ENCODE results near the gene MAP7D2.

Gene MAP7D2

GRCh38 chrX:20037186-20037585 is 79.5 kb downstream of the MAP7D2 start:
- DNase-seq = peak; percentile 3 to 25

DNA sequence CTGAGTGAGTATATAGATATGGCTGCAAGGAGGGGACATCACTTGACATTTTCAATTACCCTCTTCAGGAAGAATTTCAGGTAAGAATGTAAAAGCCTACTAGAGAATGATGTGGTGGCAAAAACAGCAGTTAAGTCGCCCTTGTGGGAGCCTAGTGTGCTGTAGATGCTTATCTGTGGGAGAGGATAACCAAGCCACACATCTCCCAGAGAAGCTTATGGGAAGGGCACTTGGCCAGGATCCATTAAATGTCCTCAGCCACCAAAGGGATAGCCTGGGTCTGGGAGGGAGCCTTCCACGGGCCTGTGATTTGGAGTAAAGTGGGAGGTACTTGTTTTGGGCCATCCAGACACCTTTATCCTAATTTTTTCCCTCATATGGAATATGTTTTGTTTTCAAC is 84.5 kb downstream of the MAP7D2 start:
- no peak for DNase-seq

DNA sequence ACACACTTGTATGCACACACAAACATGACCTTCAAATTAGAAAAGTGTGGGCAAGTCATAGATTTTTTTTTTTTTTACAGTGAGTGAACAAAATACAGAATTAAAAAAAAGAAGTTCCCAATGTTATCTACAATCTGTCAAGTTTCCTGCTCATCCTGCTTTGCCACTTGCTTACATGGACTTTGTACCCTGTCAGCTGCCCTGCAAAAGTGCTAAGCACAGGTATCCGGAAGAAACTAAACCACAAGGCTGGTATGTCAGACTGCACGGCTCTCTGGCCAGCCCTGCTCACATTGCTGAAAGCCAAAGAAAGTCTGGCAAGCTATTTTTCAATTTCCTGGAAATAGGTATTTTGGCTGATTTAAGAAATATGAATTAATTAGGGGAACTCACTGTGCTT is 87.0 kb downstream of the MAP7D2 start:
- DNase-seq = no peak

DNA sequence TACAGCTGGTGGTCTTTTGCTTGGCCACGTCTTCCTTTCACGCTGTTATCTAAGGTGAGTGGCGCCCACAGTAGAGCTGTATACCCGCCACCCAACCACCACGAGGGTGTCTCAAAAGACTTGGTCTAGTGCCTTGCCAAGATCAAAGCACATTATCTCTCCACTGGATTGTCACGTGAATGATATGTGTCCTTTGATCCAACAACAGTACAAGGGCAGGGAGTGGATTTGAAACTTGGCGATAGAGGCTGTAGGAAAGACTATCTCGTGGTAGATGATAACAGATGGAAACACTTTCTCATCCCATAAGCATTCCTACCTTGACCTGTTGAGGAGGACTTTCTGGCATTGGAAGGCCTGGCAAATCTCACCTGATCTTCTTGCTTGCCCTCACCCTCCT is 88.1 kb downstream of the MAP7D2 start:
- DNase-seq = no peak

DNA sequence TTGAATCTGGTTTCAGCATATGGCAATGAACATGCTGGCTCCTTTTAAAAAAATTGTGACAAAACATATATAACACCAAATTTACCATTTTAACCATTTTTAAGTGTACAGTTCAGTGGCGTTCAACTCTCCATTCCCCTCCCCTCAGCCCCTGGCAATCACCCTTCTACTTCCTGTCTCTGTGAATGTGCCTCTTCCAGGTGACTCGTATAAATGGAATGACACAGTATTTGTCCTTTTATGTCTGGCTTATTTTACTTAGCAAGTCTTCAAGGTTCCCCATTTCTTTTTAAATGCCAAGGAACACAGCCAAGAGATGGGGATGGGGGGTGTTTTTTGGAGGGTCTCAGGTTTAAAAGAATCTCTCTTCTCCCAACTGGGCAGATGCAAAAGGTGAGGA is 90.4 kb downstream of the MAP7D2 start:
- DNase-seq = no peak

- no peak for DNase-seq
Measured at GRCh38 chrX:20019672-20020365, 96.9 kb downstream of the MAP7D2 start.

DNA sequence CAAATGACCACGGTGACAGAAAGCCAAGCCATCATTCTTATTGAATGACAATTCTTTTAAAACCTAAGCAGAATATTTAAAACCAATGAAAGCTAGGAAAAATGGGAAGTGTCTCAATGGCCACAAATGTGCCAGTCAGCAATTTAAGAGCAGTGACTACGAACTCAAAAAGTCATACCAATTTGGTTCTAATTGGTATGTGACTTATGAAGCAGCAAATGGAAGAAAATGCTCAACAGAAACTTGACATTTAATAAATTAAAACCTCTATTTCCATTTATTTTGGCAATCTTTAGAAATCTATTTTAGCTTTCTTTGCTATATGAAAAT is 100.1 kb downstream of the MAP7D2 start:
- DNase-seq = no peak

- DNase-seq = no peak
Measured at GRCh38 chrX:20015945-20016615, 100.6 kb downstream of the MAP7D2 start.

GRCh38 chrX:20015422-20015821 is 101.3 kb downstream of the MAP7D2 start:
- DNase-seq = no peak

GRCh38 chrX:20011608-20012007 is 105.1 kb downstream of the MAP7D2 start:
- no peak for DNase-seq

DNA sequence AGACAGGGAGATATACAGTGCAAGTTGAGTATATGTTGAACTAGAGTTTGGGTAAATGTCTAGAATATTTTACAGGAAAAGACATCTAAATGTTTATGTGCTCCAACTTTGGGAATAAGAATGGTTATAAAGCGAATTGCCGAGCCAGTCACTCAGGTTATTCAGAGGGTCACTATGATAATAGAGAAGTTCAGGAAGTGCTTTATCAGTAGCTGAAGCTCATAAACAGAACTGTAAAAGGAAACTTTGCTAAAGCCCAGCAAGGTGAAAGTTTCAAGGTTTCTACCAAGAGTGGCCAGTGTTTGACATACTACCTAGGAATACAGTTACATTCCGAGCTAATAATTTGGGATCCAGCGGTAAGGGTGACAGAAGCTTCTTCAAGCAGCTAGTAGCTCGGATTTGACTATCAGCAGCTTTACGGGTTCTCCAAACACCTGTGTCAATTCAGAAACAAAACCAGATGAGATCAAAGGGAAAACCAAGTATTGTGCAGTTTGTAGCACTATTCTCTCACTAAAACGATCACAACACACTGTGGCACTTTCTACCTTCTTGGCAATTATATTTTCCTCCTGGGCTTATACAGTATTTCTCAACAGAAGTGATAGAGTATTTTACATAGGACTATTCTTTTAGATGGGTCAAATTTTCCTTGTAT is 108.6 kb downstream of the MAP7D2 start:
- DNase-seq = no peak

DNA sequence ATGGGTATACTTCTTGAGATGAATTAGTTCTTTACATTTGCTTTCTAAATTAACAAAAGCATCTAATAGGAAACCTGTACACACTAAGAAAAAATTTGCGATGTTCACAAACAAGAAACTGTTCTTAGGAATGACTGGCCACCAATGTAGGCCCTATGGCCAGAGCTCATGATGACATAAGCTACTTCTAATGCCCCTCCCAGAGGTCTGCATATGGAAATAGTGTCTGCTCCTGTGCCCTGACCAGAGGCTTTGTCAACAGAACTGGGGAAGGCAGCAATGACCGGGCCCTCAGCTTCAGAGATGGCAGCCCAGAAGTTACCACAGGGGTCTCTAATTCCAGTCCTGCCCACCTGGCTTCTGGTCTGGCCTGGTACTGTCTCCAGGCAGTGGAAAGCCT is 110.8 kb downstream of the MAP7D2 start:
- DNase-seq = no peak

- no peak for DNase-seq
Measured at GRCh38 chrX:20001588-20001987, 115.1 kb downstream of the MAP7D2 start.

DNA sequence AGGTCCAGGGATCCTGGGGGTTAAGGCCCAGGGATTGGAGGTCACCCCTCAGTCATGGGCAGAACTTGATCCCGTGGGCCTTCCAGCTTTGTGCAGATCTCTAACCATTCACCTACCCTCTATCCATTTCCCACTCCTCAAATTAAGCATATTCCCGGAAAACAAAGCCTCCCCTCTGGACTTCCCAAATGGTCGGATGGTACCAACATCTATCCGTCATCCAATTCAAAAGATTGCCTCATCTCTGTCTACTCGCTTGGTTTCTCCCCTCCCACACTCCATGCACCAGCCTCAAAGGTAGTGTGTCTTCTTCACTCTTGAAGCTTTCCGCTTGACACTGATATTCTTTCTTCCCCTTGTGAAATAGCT is 125.4 kb downstream of the MAP7D2 start:
- DNase-seq = peak in 1 of 2 donors; percentile 38

DNA sequence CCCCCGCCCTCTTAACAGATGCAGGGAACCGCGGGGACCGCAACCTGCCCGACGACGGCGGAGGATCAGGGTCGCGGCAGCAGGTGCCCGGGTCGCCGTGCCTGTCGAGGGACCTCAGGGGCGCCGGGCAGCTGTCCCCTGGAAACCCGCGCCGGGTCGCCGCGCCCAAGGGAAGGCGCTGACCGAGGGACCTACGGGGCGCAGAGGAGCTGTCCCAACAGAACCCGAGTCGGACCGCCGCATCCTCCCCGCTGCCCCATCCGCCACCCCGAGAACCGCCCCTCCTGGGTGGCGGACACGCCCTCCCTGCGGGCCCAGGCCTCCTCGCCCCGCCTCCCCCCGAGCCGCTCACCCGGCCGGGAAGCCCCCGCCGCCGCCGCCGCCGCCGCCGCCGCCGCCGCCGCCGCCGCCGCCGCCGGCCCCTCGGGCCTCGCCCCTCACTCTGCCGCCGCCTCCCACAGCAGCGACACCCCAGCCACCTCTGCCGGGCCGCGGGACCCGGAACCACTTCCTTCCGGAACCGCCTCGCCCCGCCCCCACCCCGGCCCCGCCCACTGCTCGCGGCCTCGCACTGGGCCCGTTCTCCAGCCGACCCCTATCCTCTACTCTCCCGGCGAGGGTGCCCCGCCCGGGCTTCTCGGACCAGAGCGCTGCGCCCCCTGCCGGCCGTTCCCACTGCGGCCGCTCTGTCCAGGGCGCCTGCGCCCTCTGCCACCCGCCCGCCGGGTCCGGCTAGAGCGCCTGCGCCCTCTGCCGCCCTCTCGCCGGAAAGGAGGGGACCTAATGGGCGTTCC is 126.0 kb downstream of the MAP7D2 start, which contains the start of gene BCLAF3:
BCLAF3 (minus strand) TSS at position 506 of the 794 bp plus-strand sequence. CDS start 20,797 bp downstream, outside the sequence.
- peak; percentile 79 to 91 for DNase-seq

DNA sequence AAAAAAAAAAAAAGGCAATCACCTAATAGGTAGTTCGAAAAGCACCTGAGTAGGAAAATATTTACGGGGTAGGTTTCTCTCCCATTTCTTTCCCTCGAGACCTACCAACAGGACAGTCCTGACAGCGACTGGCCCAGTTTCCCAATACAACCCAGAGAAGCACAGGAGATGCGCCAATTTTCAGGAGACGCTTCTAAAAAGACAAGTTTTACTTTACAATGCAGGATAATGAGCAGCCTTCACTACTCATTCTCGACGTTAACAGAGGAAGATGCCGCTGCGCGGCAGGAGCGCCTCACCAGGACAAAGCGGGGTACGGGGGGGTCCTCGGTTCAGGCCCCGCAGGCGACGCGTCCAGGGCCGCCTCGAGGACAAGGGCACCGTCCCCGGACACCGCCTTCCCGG is 126.6 kb downstream of the MAP7D2 start:
- DNase-seq = no peak

DNA sequence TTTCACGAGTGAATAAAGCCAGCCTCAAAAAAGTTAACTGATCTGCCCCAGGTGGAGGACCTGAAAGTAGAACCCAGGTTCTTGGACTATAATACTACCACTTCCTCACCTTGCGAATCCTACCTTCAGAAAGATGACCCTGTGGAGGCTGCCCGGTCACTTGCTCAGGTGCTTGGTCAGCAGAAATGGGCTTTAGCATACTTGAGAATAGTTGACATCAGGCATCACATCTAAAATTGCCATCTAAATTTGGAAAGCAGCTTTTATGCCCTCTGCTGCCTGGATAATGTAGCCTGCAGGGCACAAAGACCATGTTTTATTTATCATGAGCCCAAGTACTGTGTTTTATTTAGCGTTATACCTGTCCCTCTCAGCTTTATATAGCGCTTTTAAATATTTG is 128.9 kb downstream of the MAP7D2 start:
- no peak for DNase-seq

- no peak for DNase-seq
Measured at GRCh38 chrX:19986531-19986930, 130.2 kb downstream of the MAP7D2 start.

GRCh38 chrX:19981947-19982346 is 134.8 kb downstream of the MAP7D2 start:
- DNase-seq = no peak

DNA sequence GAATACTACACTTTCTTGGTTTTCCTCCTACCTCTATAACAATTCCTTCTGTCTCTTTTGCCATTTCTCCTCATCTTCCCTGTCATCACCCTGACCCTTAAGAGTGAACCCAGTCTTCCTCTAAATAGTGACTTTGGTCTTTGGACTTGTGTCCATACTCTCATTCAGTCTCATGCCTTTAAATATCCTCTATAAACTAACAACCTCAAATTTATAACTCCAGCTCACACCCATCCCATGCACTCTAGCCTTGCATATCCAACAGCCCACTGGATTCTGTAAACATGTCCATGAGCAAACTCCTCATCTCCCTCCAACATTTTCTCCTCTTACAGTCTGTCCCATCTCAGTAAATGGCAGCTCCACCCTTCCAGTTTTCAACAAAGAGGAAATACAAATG is 140.9 kb downstream of the MAP7D2 start:
- DNase-seq = no peak

DNA sequence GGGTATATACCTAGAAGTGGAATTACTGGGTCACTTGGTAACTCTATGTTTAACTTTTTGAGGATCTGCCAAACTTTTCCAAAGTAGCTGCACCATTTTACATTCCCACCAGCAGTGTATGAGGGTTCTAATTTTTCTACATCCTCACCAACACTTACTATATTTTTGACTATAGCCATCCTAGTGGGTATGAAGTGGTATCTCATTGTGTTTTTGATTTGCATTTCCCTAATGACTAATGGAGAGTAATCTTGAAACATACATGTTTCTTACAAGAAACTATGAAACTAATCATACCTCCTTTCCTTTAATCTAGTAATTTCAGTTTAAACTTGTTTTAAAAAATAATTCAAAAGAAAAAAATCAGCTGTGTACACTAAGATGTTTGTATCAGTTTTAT is 143.7 kb downstream of the MAP7D2 start:
- DNase-seq = no peak

- DNase-seq = no peak
Measured at GRCh38 chrX:19968276-19968675, 148.4 kb downstream of the MAP7D2 start.

DNA sequence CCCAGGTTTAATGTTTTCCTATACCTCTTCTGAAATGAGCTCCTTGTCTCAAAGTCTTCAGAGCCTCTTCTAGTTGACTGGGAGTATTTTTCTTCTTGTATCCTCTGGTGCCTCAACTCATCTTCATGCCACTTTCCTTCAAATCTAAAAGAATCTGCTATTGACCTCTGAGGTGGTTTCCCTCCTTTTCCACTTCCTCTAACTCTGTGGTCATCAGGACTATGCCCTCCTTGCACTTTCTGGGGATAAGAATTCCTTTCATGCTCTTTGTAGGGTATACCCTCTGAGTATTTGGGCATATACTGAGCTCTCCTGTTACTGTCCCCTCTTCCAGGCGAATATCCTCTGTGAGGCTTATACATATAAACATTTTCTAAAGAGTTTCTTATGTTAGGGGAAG is 150.7 kb downstream of the MAP7D2 start:
- no peak for DNase-seq

Data from inflammatory macrophage treated with lipopolysaccharide for 1 hour (primary cell).